Middle frontal gyrus (tissue), 1 donor: ENCODE data around the gene VPS8.

Source experiments
- DNase-seq: peaks from one replicate; pipeline ENCODE4 v3.0.0-alpha.2; 2015; ENCODE audit warnings: low spot score; ENCODE audit errors: extremely low spot score

VPS8 gene

GRCh38 chr3:184810146-184810545 is 1.8 kb upstream of the VPS8 start:
- no peak for DNase-seq

DNA sequence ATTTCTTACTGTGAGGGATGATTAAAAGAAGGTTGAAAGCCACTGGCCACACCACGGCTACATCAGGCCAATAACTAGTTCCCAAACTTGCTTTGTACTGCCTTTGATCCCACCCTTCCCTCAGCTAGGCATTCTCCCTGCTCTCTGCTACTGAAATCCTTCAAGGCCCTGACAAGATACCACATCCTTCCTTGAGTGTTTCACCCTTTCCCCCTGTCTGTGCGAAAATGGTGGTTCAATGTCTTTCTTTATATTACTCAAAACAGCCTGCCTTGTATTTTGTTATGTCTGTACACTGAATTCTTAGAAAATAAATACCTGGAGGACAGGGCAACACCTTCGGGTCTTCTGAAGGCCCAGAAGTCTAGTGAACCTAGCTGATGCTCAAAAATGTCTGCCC is 932 bp upstream of the VPS8 start:
- DNase-seq = no peak

GRCh38 chr3:184811663-184811998 is 335 bp upstream of the VPS8 start:
- DNase-seq = no peak

DNA sequence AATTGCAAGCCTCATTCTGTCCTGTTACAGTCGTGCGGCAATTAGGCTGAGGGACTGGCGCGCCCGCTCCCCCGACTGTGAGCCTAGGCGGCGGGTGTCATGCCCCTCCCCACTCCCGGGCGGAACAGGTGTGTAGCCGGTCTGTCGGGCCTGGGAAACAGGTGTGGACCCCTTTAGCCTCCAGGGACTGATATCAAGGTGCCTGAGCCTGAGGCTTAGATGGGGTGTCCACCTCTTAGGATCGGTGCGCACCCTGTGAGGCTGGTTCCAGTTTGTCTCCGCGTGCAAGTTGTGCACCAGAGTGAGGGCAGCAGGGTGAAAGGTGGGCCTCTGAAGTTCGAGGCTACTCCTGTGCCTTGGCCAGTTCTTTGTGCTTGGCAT is 686 bp downstream of the VPS8 start:
- DNase-seq = no peak

DNA sequence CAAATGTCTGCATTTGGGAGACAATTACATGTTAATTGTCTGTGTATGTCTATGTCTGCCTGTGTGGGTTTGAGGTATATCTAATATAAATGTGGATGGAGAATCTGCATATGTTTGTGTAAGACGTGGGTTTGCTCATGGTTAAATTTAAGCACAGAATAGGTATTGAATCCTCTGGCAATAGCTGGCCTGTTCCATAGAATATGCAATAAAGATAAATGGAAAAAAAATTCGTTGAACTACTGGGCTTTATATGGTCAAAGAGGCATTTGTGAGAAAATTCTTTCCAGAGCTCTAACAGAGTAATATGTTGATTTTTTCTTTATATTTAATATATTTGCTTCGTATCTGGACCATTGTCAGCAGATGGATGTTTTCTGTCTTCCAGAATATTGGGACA is 1.4 kb downstream of the VPS8 start:
- no peak for DNase-seq

- no peak for DNase-seq
These were observed 2.2 kb downstream of the VPS8 start for GRCh38 chr3:184814214-184814613.

- DNase-seq = no peak
These were observed 3.3 kb downstream of the VPS8 start for GRCh38 chr3:184815046-184815930.

- no peak for DNase-seq
These were observed 4.6 kb downstream of the VPS8 start for GRCh38 chr3:184816614-184817013.

- DNase-seq = no peak
These were observed 8.6 kb downstream of the VPS8 start for GRCh38 chr3:184820525-184820924.

DNA sequence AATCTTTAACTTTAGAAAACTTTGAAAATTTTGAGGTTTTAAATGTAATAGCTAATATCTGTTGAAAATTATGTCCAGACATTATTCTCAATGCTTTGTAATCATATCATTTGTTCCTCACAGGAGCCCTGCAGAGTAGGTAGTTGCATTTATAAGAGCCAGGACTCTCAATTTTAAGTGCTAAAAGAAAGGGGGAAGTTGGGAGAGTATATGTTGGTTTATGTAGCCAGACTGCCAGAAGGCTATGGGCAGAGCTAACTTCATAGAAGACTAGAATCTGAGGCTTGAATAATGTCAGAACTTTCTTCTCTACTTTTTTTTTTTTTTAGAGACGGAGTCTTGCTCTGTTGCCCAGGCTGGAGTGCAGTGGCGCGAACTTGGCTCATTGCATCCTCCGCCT is 9.1 kb downstream of the VPS8 start:
- no peak for DNase-seq

GRCh38 chr3:184822081-184822480 is 10.1 kb downstream of the VPS8 start:
- DNase-seq = no peak

DNA sequence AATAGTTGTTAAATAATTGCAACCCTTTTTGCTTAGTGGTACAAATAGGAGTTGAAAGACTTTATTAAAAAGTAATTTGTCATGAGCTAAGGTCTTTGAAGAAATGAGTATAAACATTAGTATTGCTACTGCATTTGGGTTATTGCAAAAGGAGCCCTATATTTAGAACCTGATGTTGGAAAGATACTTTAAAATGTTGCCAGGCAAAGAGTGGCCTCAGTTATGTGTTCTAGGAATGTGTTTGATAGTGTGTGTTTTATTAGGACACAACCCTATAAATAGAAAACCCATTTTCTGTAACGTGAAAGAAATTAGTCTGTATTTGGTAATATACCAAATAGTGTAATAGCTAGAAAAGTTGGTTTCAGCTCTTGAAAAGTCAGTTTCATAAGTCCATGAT is 10.7 kb downstream of the VPS8 start:
- no peak for DNase-seq

DNA sequence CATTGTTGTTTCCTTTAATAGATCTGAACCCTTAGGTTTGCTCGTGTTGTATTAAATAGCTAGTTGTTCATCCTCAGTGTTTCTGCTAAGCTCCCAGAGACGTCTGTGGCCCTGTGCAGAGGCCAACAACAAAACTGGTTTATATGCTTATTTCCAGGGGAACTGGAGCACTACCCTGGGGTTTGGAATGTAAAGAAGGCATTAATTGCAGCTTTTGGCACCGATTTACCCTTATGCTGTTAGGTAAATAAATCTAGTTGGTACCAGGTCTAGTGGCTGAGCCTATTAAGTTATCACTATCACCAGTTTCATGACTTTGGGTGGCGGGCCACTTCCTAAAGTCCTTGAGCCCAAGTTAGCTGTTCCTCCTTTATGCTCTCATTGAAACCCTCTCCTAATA is 12.0 kb downstream of the VPS8 start:
- DNase-seq = no peak

DNA sequence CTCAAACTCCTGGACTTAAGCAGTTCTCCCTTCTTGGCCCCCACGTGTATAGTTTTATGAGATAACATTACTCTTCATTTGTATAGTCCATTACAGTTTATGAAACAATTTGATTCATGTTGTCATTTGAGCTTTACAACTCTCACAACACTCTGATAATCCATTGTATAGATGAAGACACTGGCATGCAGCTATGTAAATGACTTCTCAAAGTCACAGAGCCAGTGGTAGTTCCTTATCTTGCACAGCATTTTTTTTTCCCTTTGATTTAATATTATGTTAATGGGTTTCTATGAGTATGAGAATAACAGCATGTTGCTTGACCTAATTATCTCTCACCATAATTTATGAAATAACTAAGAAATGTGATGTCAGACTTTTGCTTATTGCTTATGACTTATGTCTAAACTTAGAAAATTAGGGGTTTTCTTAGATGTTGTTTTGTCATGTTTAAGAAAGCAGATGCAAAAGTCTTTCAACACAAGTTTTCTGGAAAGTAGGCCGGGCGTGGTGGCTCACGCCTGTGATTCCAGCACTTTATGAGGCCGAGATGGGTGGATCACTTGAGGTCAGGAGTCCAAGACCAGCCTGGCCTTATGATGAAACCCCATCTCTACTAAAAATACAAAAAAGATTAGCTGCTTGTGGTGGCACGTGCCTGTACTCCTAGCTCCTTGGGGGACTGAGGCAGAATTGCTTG is 13.3 kb downstream of the VPS8 start:
- DNase-seq = no peak

- DNase-seq = no peak
These were observed 15.6 kb downstream of the VPS8 start for GRCh38 chr3:184827572-184827971.

DNA sequence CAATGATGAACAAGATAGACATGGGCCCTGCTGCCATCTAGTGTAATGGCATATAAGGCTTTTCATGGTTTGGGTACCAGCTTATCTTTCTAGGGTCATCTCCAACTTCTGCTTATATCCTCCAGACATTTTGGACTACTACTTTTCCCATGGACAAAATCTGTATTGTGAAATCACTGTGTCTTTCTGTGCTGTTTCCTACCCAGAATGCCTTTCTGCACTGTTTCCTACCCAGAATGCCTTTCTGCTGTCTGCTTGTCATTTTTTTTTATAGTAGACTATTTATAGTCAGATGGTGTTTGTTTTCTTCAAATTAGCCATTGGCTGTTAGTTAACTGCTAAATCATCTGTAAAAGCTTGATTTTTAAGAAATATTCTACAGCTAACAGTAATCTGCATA is 20.1 kb downstream of the VPS8 start:
- no peak for DNase-seq

- DNase-seq = no peak
These were observed 20.9 kb downstream of the VPS8 start for GRCh38 chr3:184832903-184833302.

DNA sequence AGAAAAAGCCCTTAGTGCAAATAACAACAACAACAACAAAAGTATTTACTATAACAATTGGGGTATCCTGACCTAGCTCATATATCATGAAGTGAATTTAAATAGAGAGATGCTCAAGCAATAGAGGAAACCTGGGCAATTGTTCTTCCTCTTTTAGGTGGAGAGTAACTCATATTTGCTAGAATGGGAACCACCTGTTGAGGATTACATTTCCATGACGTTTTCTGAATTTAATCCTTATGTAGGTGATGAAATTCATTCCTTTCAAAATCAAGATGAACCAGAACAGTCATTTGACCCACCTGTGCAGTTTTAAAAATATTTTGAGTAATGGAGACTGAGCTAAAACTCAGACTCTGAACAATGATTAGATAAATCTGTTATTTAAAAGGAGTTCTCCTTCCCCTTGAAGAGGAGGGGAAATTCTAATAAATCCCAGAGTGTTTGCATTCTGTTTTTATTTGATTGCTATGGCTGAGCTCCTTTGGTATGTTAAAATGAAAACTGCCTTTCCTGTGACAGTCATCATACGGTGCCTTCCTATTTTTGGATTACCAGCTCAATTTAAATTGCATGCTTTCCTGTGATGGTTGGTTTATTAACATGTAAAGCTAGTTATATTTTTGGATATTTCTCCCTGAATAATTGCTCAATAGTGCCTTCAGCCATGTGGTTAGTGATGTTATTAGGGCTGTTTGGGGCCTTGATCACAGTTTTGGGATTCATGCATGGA is 24.3 kb downstream of the VPS8 start:
- DNase-seq = no peak

- no peak for DNase-seq
These were observed 30.5 kb downstream of the VPS8 start for GRCh38 chr3:184842433-184842832.

DNA sequence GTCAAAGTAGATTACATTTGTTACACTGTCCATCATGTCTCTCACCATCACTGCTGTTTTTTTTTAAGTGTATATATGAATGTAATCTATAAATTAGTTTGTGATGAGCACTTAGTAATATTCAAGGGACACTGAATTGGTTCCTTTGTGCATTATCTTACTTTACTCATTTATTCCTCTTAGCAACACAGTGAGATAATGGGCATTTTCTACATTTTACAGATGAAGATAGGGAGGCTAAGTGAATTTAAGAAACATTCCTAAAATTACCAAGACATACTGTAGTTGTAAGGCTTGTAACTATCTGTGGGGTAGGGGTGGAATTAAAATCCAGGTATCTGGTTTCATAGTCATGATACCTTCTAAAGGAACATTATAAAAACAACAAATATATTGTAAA is 33.9 kb downstream of the VPS8 start:
- DNase-seq = no peak

DNA sequence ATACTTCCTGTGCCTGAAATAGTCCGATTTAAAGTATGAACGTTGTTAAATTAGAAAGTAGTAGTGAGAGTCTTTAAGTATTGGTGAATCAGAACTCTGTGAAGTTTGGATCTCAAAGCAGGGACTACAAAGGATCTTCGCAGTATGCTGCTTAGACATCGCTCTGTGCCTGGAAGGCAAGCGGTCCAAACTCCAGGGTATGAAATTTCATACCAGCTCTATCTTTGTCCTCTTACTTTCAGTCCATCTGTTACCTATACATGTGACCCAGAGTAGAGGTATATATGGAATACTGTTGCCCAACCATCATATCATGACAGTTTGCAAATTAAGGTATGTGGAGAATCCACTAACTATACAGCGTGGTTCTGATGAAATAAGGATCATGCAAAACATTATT is 34.5 kb downstream of the VPS8 start:
- DNase-seq = no peak

DNA sequence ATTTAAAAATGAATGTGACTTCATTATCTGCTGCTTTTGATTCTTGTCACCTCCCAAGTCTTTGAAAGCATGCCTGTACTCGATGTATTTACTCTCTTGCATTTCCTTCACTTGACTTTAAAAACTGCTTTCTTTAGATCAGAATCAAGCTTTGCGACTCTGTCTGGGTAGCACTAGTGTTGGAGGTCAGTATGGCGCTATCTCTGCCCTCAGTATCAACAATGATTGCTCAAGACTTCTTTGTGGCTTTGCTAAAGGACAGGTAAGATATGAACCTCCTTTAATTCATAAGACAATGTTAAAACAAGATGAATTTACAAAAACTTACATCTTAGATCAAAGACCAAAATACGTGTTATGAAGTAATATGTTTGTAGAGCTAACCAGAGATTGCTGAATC is 37.0 kb downstream of the VPS8 start:
- no peak for DNase-seq
